Stimulated activated CD4-positive, alpha-beta T cell treated with anti-CD3 and anti-CD28 coated beads, Interleukin-12 subunit alpha, Interleukin-12 subunit beta, amount 100 ng/mL, for 24 hours (primary cell): ENCODE data around the gene INTS3.

Experiments used
- DNase-seq, 2 experiments: peaks; one replicate each; pipeline ENCODE4 v3.0.0-alpha.2; 2020; ENCODE audit warnings: low read depth in 2 of 2

INTS3 gene

GRCh38 chr1:153727463-153728304 lies at the start of gene INTS3:
INTS3 (plus strand) TSS chr1:153728050; CDS start chr1:153728635, 585 bp downstream.
- peak; percentile 98 for DNase-seq

GRCh38 chr1:153678519-153679336 lies 49.1 kb upstream of the INTS3 start, which contains the start of gene NPR1:
NPR1 (plus strand) TSS chr1:153678688; CDS start chr1:153679109, 421 bp downstream.
- no peak for DNase-seq

- DNase-seq: no peak
Observed at GRCh38 chr1:153679337-153680119, 48.3 kb upstream of the INTS3 start.

- DNase-seq: no peak
Observed at GRCh38 chr1:153680120-153680403, 47.8 kb upstream of the INTS3 start.

- no peak for DNase-seq
Observed at GRCh38 chr1:153682730-153683129, 45.1 kb upstream of the INTS3 start.

- no peak for DNase-seq
Observed at GRCh38 chr1:153683854-153684253, 44.0 kb upstream of the INTS3 start.

- DNase-seq: no peak
Observed at GRCh38 chr1:153684892-153685291, 43.0 kb upstream of the INTS3 start.

GRCh38 chr1:153685544-153686340 lies 42.1 kb upstream of the INTS3 start:
- no peak for DNase-seq

- no peak for DNase-seq
Observed at GRCh38 chr1:153687346-153688125, 40.3 kb upstream of the INTS3 start.

GRCh38 chr1:153688276-153688675 lies 39.6 kb upstream of the INTS3 start:
- no peak for DNase-seq

GRCh38 chr1:153688736-153689328 lies 39.0 kb upstream of the INTS3 start:
- no peak for DNase-seq

- no peak for DNase-seq
Observed at GRCh38 chr1:153693466-153693865, 34.4 kb upstream of the INTS3 start.

- DNase-seq: no peak
Observed at GRCh38 chr1:153696741-153697140, 31.1 kb upstream of the INTS3 start.

GRCh38 chr1:153697191-153698019 lies 30.4 kb upstream of the INTS3 start:
- DNase-seq: no peak

GRCh38 chr1:153698020-153698922 lies 29.6 kb upstream of the INTS3 start:
- no peak for DNase-seq

GRCh38 chr1:153698923-153699714 lies 28.7 kb upstream of the INTS3 start:
- no peak for DNase-seq

- no peak for DNase-seq
Observed at GRCh38 chr1:153699768-153700167, 28.1 kb upstream of the INTS3 start.
